Fibroblast of pulmonary artery (primary cell): Measurements from ENCODE around the gene TMEM98.

Source experiments
- DNase-seq: peaks from one replicate; pipeline ENCODE4 v3.0.0-alpha.2; 2010; ENCODE audit warnings: low read depth
- H3K4me3 ChIP-seq: replicated peaks from 2 replicates; pipeline ENCODE4 v1.5.1; 2011; ENCODE audit warnings: low read depth, mild to moderate bottlenecking, control low read depth, low read length, moderate library complexity
- TF ChIP-seq, protein P1 (sequence below): IDR thresholded peaks from 2 replicates; pipeline ENCODE4 v1.5.1; 2011; ENCODE audit warnings: mild to moderate bottlenecking, control low read depth, low read length, inconsistent platforms; ENCODE audit errors: missing control alignments

TMEM98 gene

DNA sequence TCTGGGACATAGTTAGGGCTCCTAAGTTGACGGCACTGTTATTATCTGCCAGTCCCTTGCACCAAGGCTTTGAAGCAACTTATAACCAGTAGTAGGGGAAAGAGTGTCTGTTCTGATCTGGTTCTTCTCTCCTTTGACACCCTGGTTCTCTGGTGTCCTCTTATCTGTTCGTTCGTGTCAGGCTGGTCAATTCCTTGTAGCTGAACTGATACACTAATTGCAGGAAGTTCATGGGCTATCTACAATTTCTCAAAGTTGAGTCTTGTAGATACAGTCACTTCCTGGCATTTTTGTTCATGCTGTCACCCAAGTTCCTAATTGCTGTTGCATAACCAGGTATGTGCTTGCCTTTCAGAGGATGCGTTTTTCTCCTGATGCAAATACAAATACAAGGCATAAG is 33.7 kb upstream of the TMEM98 start:
- no peak overlapping the region for H3K4me3 ChIP-seq
- DNase-seq, result no peak
- TF ChIP-seq, protein P1, sequence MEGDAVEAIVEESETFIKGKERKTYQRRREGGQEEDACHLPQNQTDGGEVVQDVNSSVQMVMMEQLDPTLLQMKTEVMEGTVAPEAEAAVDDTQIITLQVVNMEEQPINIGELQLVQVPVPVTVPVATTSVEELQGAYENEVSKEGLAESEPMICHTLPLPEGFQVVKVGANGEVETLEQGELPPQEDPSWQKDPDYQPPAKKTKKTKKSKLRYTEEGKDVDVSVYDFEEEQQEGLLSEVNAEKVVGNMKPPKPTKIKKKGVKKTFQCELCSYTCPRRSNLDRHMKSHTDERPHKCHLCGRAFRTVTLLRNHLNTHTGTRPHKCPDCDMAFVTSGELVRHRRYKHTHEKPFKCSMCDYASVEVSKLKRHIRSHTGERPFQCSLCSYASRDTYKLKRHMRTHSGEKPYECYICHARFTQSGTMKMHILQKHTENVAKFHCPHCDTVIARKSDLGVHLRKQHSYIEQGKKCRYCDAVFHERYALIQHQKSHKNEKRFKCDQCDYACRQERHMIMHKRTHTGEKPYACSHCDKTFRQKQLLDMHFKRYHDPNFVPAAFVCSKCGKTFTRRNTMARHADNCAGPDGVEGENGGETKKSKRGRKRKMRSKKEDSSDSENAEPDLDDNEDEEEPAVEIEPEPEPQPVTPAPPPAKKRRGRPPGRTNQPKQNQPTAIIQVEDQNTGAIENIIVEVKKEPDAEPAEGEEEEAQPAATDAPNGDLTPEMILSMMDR, result no peak

GRCh38 chr17:32896647-32897258 is 31.2 kb upstream of the TMEM98 start:
- no peak for DNase-seq
- TF ChIP-seq, protein P1, result no peak
- no peak overlapping the region for H3K4me3 ChIP-seq

DNA sequence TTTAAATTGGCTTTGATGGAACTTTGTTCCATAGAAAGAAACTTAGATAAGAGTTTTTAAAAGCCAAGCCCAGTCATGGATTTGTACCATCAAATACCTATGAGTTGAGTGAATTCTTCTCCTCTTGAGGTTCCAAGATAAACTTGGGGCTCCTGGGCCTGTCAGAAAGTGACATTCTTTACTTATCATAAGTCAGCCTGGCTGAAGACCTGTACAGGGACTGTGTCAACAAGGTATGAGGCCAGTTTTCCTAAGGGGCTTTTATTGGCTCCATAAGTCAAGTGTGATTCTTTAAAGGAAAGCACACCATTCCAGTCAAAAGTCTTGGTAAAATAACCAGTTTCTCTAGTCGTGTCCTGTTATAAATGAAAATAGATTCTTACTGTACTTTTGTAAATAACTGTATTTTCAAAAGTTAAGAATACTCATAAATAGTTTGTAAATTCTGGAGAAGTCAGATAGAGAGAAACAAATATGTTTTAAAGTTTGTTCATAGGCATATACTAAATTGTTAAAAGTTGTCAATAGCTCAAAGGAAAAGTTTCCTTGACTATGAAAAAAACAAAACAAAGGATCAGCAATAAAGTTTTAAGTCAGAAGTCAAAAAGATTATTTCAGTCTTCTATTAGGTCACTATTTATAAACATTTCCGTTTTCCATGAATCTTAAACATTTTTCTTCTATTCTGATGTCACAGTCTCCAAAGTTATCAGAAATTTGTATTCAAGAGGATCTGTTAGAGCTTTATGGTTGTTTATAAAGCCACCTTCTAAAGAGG is 28.5 kb upstream of the TMEM98 start:
- TF ChIP-seq, protein P1, result no peak
- DNase-seq, result no peak
- no peak overlapping the region for H3K4me3 ChIP-seq

GRCh38 chr17:32901743-32902142 is 26.2 kb upstream of the TMEM98 start:
- DNase-seq, result no peak
- TF ChIP-seq, protein P1, result no peak
- H3K4me3 ChIP-seq, result no peak overlapping the region

GRCh38 chr17:32903774-32904673 is 23.9 kb upstream of the TMEM98 start:
- no peak for DNase-seq
- TF ChIP-seq, protein P1, result no peak
- H3K4me3 ChIP-seq, result no peak overlapping the region

GRCh38 chr17:32904891-32905290 is 23.1 kb upstream of the TMEM98 start:
- no peak for DNase-seq
- H3K4me3 ChIP-seq, result no peak overlapping the region
- TF ChIP-seq, protein P1, result no peak
